OCI-LY7 (cell line): ENCODE results near the gene OGFR. TPM values are rescaled to one million over a fixed set of nuclear protein-coding genes. Genes with fewer than 3 reads are reported as not detected.

ENCODE experiments used
- BruUV-seq: library from RNA; stranded (reverse); fragments of 400-500 nt; replicated peaks from 2 replicates; lab custom pipeline; 2021; lab: Mats Ljungman, UMichigan
- CTCF ChIA-PET: fragments of 300-600 bp; sonication (Branson Sonifier 250); formaldehyde crosslinking; loops from one replicate; lab custom pipeline; 2022; ENCODE audit warnings: antibody characterized with exemption; ENCODE audit not compliant: unreplicated experiment; lab: Charles Lee
- POLR2A ChIA-PET: fragments of 300-600 bp; sonication (Branson Sonifier 250); formaldehyde crosslinking; loops from one replicate; lab custom pipeline; 2022; ENCODE audit warnings: antibody characterized with exemption; lab: Charles Lee
- DNase-seq: peaks from one replicate; pipeline ENCODE4 v3.0.0-alpha.2; 2015; ENCODE audit warnings: low spot score
- H2AFZ ChIP-seq: fragments of 200-600 bp; sonication (generic), shearing (Covaris generic); 2 replicates; pipeline ENCODE4 v1.6.1; 2014; ENCODE audit warnings: mild to moderate bottlenecking, antibody characterized with exemption, low read length, moderate library complexity
- H3K27ac ChIP-seq: fragments of 200-600 bp; sonication (generic); 2 replicates; pipeline ENCODE4 v1.5.1; 2014; ENCODE audit warnings: mixed run types, low read depth, mild to moderate bottlenecking, moderate library complexity, low read length, inconsistent platforms; ENCODE audit not compliant: poor library complexity, severe bottlenecking
- H3K36me3 ChIP-seq: fragments of 200-600 bp; sonication (generic); 2 replicates; pipeline ENCODE4 v1.6.1; 2014; ENCODE audit warnings: mild to moderate bottlenecking, antibody characterized with exemption, low read length, moderate library complexity, mixed read lengths; ENCODE audit not compliant: insufficient read depth
- H3K4me1 ChIP-seq: fragments of 200-600 bp; sonication (generic); 2 replicates; pipeline ENCODE4 v1.5.1; 2014; ENCODE audit warnings: mild to moderate bottlenecking, low read length; ENCODE audit not compliant: insufficient read depth, poor library complexity, severe bottlenecking
- H3K4me2 ChIP-seq: fragments of 200-600 bp; sonication (generic); 2 replicates; pipeline ENCODE4 v1.6.1; 2014; ENCODE audit warnings: mild to moderate bottlenecking, low read length
- H3K4me3 ChIP-seq: fragments of 200-600 bp; sonication (generic); 2 replicates; pipeline ENCODE4 v1.5.1; 2014; ENCODE audit warnings: mild to moderate bottlenecking, low read depth, low read length; ENCODE audit not compliant: poor library complexity, severe bottlenecking
- H3K79me2 ChIP-seq: fragments of 200-600 bp; sonication (generic); 2 replicates; pipeline ENCODE4 v1.6.1; 2016; ENCODE audit warnings: low read depth, mild to moderate bottlenecking, low read length, moderate library complexity, mixed read lengths; ENCODE audit not compliant: insufficient read depth
- H3K9me2 ChIP-seq: fragments of 200-600 bp; sonication (generic); 2 replicates; pipeline ENCODE4 v1.6.1; 2016; ENCODE audit warnings: mild to moderate bottlenecking, low read length, mixed read lengths; ENCODE audit not compliant: insufficient read depth
- H3K9me3 ChIP-seq: fragments of 200-600 bp; sonication (generic); 2 replicates; pipeline ENCODE4 v1.6.1; 2014; ENCODE audit warnings: mild to moderate bottlenecking, mixed run types, low read length, mixed read lengths
- H4K20me1 ChIP-seq: fragments of 200-600 bp; sonication (generic); 2 replicates; pipeline ENCODE4 v1.6.1; 2014; ENCODE audit warnings: mild to moderate bottlenecking, antibody characterized with exemption, low read length, moderate library complexity, mixed read lengths; ENCODE audit not compliant: insufficient read depth
- CTCF ChIP-seq: fragments of 200-600 bp; sonication (generic); conservative IDR thresholded peaks from 2 replicates; pipeline ENCODE4 v1.5.1; 2014; ENCODE audit warnings: mild to moderate bottlenecking, antibody characterized with exemption, low read length, moderate library complexity, mixed read lengths
- EZH2phosphoT487 ChIP-seq: fragments of 200-600 bp; sonication (generic); IDR thresholded peaks from 2 replicates; pipeline ENCODE4 v1.6.1; 2018; ENCODE audit warnings: low read depth, borderline replicate concordance, mild to moderate bottlenecking, mixed run types, antibody characterized with exemption, low read length, moderate library complexity, mixed read lengths
- intact Hi-C: fragments of 100-400 bp; cut with micrococcal nuclease; formaldehyde crosslinking; loops from one replicate; pipeline ENCODE4 v1.10.0; 2022; ENCODE audit not compliant: unreplicated experiment
- total RNA-seq, 2 experiments: library from RNA; depleted of rRNA in 1 of 2; stranded (reverse); fragments of >200 nt in 1 of 2; shearing (Covaris generic) in 1 of 2; gene quantifications; 2 replicates each; pipeline ENCODE4 v1.2.3, GENCODE V29; 2014 to 2022

The OGFR gene
- total RNA-seq, 2 experiments from 2014 or later: 64.8 to 69.9 TPM

DNA sequence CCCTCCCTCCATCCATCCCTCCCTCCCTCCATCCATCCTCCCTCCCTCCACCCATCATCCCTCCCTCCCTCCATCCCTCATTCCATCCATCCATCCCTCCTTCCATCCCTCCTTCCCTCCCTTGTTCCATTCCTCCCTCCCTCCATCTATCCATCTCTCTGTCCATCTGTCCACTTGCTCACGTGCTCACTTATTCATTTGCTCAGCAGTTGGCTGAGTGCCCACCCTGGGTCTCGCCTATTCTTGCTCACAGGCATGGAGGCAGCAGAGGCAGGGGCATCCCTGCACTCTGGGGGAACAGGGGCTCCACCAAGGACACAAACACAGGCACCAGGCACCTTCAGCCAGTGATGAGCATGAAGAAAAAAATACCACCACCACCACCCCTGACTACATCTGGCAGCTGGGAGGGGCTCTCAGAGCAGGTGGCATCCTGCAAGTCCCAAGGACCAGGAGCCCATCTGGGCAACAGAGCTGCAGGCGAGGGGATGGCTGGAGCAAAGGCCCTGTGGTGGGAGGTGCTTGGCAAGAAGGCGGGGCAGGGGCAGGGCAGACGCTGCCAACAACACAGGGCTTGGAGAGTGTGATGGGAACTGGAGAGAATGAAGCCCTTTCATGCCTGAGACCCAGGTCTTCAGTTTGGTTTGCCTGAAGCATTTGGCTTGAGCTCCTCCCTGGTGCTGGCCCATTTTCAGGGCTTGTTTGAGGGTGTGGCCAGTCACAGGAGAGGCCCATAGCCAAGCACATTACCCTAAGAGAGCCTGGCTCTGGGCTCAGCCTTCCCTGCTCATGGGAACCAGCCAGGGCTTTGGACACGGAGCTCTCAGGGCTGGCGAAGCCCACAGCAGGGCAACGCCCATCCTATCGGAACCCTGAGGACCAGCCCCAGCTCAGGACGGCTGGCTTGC lies 48.6 kb upstream of the OGFR start:
- BruUV-seq: no TSS peak

GRCh38 chr20:62758226-62758912 lies 46.3 kb upstream of the OGFR start:
- no TSS peak for BruUV-seq
- intact Hi-C loops: no loop called here
- Histone ChIP-seq H2AFZ (no peak overlapping the region), H3K4me3 (no peak overlapping the region), H3K9me3 (no peaks in the 10 kb centered on the region), H3K27ac (no peak overlapping the region), H3K4me2 (no peak overlapping the region), H3K79me2 (no peaks in the 10 kb centered on the region), H3K36me3 (no peaks in the 10 kb centered on the region), H3K4me1 (no peaks in the 10 kb centered on the region), H4K20me1 (no peaks in the 10 kb centered on the region), H3K9me2 (no peaks in the 10 kb centered on the region)
- no peak for DNase-seq
- TF ChIP-seq CTCF: no peak
- no peak for TF ChIP-seq EZH2phosphoT487
- ChIA-PET POLR2A (interaction anchor here (0.7 kb wide), 1 partner anchor 348 kb away, joined by 4 read pairs; no protein-coding TSS in a partner anchor), CTCF (no interaction called here)

More for the DNA sequence above, 48.6 kb upstream of the OGFR start:
- ChIA-PET CTCF (no interaction called here), POLR2A (no interaction called here)
- no peaks in the 10 kb centered on the region for H3K9me3 ChIP-seq
- no peaks in the 10 kb centered on the region for H3K9me2 ChIP-seq
- no peaks in the 10 kb centered on the region for H3K36me3 ChIP-seq
- no peaks in the 10 kb centered on the region for H3K4me1 ChIP-seq
- intact Hi-C loops: no loop called here
- no peak overlapping the region for H3K4me2 ChIP-seq
- TF ChIP-seq CTCF (no peak), EZH2phosphoT487 (no peak)
- no peak for DNase-seq
- H4K20me1 ChIP-seq: no peaks in the 10 kb centered on the region
- H3K27ac ChIP-seq: no peak overlapping the region
- no peak overlapping the region for H3K4me3 ChIP-seq
- H2AFZ ChIP-seq: no peak overlapping the region
- H3K79me2 ChIP-seq: no peaks in the 10 kb centered on the region
